Epithelial cell of proximal tubule (primary cell): ENCODE data around the gene PADI6. TPM values are rescaled to one million over a fixed set of nuclear protein-coding genes. Genes with fewer than 3 reads are reported as not detected.

Experiments
- DNase-seq: peaks from one replicate; pipeline ENCODE4 v3.0.0-alpha.2; 2011; ENCODE audit warnings: low read depth
- H3K4me3 ChIP-seq: 2 replicates; pipeline ENCODE4 v1.5.1; 2011; ENCODE audit warnings: low read depth, mild to moderate bottlenecking, low read length
- CTCF ChIP-seq: conservative IDR thresholded peaks from 2 replicates; pipeline ENCODE4 v1.5.1; 2012; ENCODE audit warnings: low read depth, mild to moderate bottlenecking, low read length
- total RNA-seq: library from RNA; depleted of rRNA; stranded (reverse); fragments of >200 nt; gene quantifications from 2 replicates; pipeline ENCODE4 v1.2.3, GENCODE V29; 2015

Gene PADI6
- total RNA-seq, 1 donor from 2014 or later: not detected

- no peak overlapping the region for H3K4me3 ChIP-seq
- no peak for TF ChIP-seq CTCF
- no peak for DNase-seq
These were observed 15.5 kb upstream of the PADI6 start for GRCh38 chr1:17356387-17357026.

- no peak overlapping the region for H3K4me3 ChIP-seq
- TF ChIP-seq CTCF: no peak
- no peak for DNase-seq
These were observed 13.4 kb upstream of the PADI6 start for GRCh38 chr1:17358557-17358956.

GRCh38 chr1:17359031-17359430, 13.0 kb upstream of the PADI6 start:
- TF ChIP-seq CTCF: no peak
- no peak overlapping the region for H3K4me3 ChIP-seq
- DNase-seq: no peak

DNA sequence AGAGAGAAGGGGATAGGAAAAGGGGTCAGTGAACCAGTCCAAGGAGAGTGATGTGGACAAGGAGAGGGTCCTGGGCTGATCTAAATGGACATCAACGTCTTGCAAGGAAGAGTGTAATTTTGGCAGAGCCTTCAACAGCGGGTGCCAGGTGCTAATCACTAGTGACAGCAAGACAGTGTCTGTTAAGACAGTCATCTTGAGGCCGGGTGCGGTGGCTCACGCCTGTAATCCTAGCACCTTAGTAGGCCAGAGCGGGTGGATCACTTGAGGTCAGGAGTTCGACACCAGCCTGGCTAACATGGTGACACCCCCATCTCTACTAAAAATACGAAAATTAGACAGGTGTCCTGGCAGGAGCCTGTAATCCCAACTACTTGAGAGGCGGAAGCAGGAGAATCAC, 12.2 kb upstream of the PADI6 start:
- H3K4me3 ChIP-seq: no peak overlapping the region
- DNase-seq: no peak
- TF ChIP-seq CTCF: no peak

DNA sequence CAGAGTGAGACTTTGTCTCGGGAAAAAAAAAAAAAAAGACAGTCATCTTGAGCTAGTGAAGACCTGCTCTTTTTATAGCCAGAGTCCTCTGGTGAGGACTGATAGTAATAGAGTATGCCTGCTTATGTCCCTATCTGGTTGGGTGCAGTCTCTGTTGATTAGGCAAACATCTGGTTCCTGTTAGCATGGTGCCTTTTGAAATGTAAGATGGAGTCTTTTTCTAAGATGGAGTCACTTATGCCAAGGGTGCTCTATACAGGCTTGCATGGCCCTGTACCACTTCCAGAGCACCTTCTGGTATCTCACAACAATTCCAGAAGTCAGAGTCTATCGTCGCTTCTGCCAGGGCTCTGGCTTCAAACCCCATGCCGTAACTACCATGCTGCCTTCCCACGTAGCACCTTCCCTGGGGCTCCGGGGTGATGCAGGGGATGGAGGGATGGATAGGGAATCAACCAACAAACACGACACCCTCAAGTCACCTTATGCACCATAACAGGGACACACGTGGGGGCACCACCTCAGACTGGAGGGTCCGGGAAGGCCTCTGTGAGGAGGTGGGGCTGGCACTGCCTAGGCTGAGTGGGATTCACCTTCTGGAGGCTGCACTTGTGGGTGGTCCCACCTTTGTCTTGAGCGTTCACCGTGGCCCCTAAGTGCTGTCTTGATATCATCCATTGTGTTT, 11.6 kb upstream of the PADI6 start:
- TF ChIP-seq CTCF: no peak
- no peak for DNase-seq
- H3K4me3 ChIP-seq: no peak overlapping the region

GRCh38 chr1:17361687-17362086, 10.3 kb upstream of the PADI6 start:
- TF ChIP-seq CTCF: no peak
- DNase-seq: no peak

DNA sequence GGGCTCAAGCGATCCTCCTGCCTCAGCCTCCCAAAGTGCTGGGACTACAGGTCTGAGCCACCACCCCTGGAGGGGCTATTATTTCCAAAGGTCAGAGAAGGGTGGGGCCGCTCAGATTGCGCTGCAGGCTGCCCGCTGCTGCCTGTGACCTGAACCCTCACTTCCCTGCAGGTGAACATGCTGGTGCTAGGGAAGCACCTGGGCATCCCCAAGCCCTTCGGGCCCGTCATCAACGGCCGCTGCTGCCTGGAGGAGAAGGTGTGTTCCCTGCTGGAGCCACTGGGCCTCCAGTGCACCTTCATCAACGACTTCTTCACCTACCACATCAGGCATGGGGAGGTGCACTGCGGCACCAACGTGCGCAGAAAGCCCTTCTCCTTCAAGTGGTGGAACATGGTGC, 8.6 kb upstream of the PADI6 start:
- TF ChIP-seq CTCF: no peak
- H3K4me3 ChIP-seq: no peak overlapping the region
- DNase-seq: no peak

More at GRCh38 chr1:17361687-17362086, 10.3 kb upstream of the PADI6 start:
- no peak overlapping the region for H3K4me3 ChIP-seq
